Prostate gland (tissue), 2 donors: ENCODE measurements around the gene ADAMTS13. TPM values are rescaled to one million over a fixed set of nuclear protein-coding genes. Genes with fewer than 3 reads are reported as not detected.

Source experiments
- DNase-seq: peaks from one replicate; pipeline ENCODE4 v3.0.0-alpha.2; 2019; ENCODE audit warnings: low spot score
- H3K27ac ChIP-seq, 2 donors: fragments of 200-600 bp; sonication (generic); 2 replicates each; pipeline ENCODE4 v1.5.1; 2017 to 2019
- H3K27me3 ChIP-seq: fragments of 200-600 bp; sonication (generic); replicated peaks from 2 replicates; pipeline ENCODE4 v1.5.1; 2019; ENCODE audit not compliant: insufficient read depth
- H3K36me3 ChIP-seq, 2 donors: fragments of 200-600 bp; sonication (generic); 1 replicate in 1 of 2; 2 replicates in 1 of 2; pipeline versions ENCODE4 v1.5.1 to v1.8.1; 2017 to 2019
- H3K4me1 ChIP-seq: fragments of 200-600 bp; sonication (generic); replicated peaks from 2 replicates; pipeline ENCODE4 v1.5.1; 2019
- H3K4me3 ChIP-seq, 2 donors: fragments of 200-600 bp; sonication (generic); 2 replicates each; pipeline ENCODE4 v1.5.1; 2017 to 2019
- H3K9me3 ChIP-seq: fragments of 200-600 bp; sonication (generic); 2 replicates; pipeline ENCODE4 v1.5.1; 2017
- CTCF ChIP-seq, 4 experiments: fragments of 200-600 bp in 2 of 4; fragments of 450-650 bp in 2 of 4; sonication (generic) in 2 of 4; IDR thresholded peaks; 1 replicate in 3 of 4; 2 replicates in 1 of 4; pipeline ENCODE4 v1.5.1; 2016 to 2019; ENCODE audit warnings: antibody characterized with exemption in 4 of 4, mild to moderate bottlenecking in 2 of 4, moderate library complexity in 2 of 4
- POLR2A ChIP-seq: fragments of 450-650 bp; IDR thresholded peaks from one replicate; pipeline ENCODE4 v1.6.1; 2016; ENCODE audit warnings: antibody characterized with exemption, mild to moderate bottlenecking
- POLR2AphosphoS5 ChIP-seq: sonication (generic); formaldehyde crosslinking; IDR thresholded peaks from one replicate; pipeline ENCODE4 v1.6.1; 2017; ENCODE audit warnings: antibody characterized with exemption
- WGBS: methylation state at CpG from one replicate; pipeline ENCODE4 v1.1.5; 2018; 5-methylcytosine and 5-hydroxymethylcytosine counted together
- intact Hi-C: fragments of 100-400 bp; cut with DNase I; formaldehyde crosslinking; loops from one replicate; pipeline ENCODE4 v1.14.2; 2022
- total RNA-seq, 2 donors: library from RNA; depleted of rRNA; stranded (reverse); fragments of >200 nt; gene quantifications; one replicate each; pipeline ENCODE4 v1.1.0, GENCODE V29; 2016

ADAMTS13 gene
- total RNA-seq, 2 donors from 2014 or later = 2.8 to 8.1 TPM

- no peaks in the 10 kb centered on the region for H3K36me3 ChIP-seq
- no peak for DNase-seq
- TF ChIP-seq CTCF (IDR thresholded peaks at IDR 0.05) (no peak), POLR2A (no peak), POLR2AphosphoS5 (no peak)
- H3K4me1 ChIP-seq = no peaks in the 10 kb centered on the region
- no peaks in the 10 kb centered on the region for H3K9me3 ChIP-seq
- no peaks in the 10 kb centered on the region for H3K27me3 ChIP-seq
- no peak overlapping the region for H3K27ac ChIP-seq
- no peak overlapping the region for H3K4me3 ChIP-seq
- WGBS = 92% methylated on average over 7 of the region's 7 CpGs
- intact Hi-C loops = no loop called here
Measured at GRCh38 chr9:133452562-133452961, 30.4 kb downstream of the ADAMTS13 start.

- DNase-seq = no peak
- no peak overlapping the region for H3K27ac ChIP-seq
- WGBS = 85% methylated on average over 11 of the region's 11 CpGs
- H3K36me3 ChIP-seq = no peaks in the 10 kb centered on the region
- no peak overlapping the region for H3K4me3 ChIP-seq
- intact Hi-C loops = no loop called here
- no peaks in the 10 kb centered on the region for H3K9me3 ChIP-seq
- H3K27me3 ChIP-seq = no peaks in the 10 kb centered on the region
- no peaks in the 10 kb centered on the region for H3K4me1 ChIP-seq
- TF ChIP-seq CTCF (IDR thresholded peaks at IDR 0.05) (no peak), POLR2A (no peak), POLR2AphosphoS5 (no peak)
Measured at GRCh38 chr9:133453651-133454050, 31.5 kb downstream of the ADAMTS13 start.

GRCh38 chr9:133454325-133454724 lies 32.2 kb downstream of the ADAMTS13 start:
- DNase-seq = no peak
- no peak for TF ChIP-seq POLR2A
- no peak for TF ChIP-seq CTCF (IDR thresholded peaks at IDR 0.05)
- no peak for TF ChIP-seq POLR2AphosphoS5
- Histone ChIP-seq H3K27ac (no peak overlapping the region), H3K4me1 (no peaks in the 10 kb centered on the region), H3K36me3 (no peaks in the 10 kb centered on the region), H3K4me3 (no peak overlapping the region), H3K9me3 (no peaks in the 10 kb centered on the region), H3K27me3 (no peaks in the 10 kb centered on the region)
- 91% methylated on average over 19 of the region's 19 CpGs for WGBS
- intact Hi-C loops = no loop called here

GRCh38 chr9:133454943-133455673 lies 32.9 kb downstream of the ADAMTS13 start:
- TF ChIP-seq POLR2A (no peak), POLR2AphosphoS5 (no peak), CTCF (IDR thresholded peaks at IDR 0.05) (no peak)
- intact Hi-C loops = loop anchor here (5.0 kb wide), 1 partner anchor 38 kb away; the partner anchor contains the start of gene REXO4
- no peak overlapping the region for H3K4me3 ChIP-seq

GRCh38 chr9:133455936-133456335 lies 33.8 kb downstream of the ADAMTS13 start:
- intact Hi-C loops = loop anchor here (5.0 kb wide), 1 partner anchor 39 kb away; the partner anchor contains the start of gene REXO4
- no peak for TF ChIP-seq POLR2A
- no peak for TF ChIP-seq POLR2AphosphoS5
- TF ChIP-seq CTCF (IDR thresholded peaks at IDR 0.05) = no peak

More at GRCh38 chr9:133454943-133455673, 32.9 kb downstream of the ADAMTS13 start:
- no peak overlapping the region for H3K27ac ChIP-seq
- 95% methylated on average over 19 of the region's 20 CpGs for WGBS
- no peaks in the 10 kb centered on the region for H3K27me3 ChIP-seq
- no peaks in the 10 kb centered on the region for H3K4me1 ChIP-seq
- no peaks in the 10 kb centered on the region for H3K36me3 ChIP-seq
- no peak for DNase-seq
- no peaks in the 10 kb centered on the region for H3K9me3 ChIP-seq

More at GRCh38 chr9:133455936-133456335, 33.8 kb downstream of the ADAMTS13 start:
- WGBS = 92% methylated on average over 11 of the region's 11 CpGs
- Histone ChIP-seq H3K9me3 (no peaks in the 10 kb centered on the region), H3K4me3 (no peak overlapping the region), H3K4me1 (peaks cover 4% of the 10 kb centered on the region), H3K27me3 (no peaks in the 10 kb centered on the region), H3K27ac (no peak overlapping the region), H3K36me3 (no peaks in the 10 kb centered on the region)
- no peak for DNase-seq
